Fibroblast of lung (primary cell): ENCODE measurements around the gene FGF4. TPM values are rescaled to one million over a fixed set of nuclear protein-coding genes. Genes with fewer than 3 reads are reported as not detected.

Source experiments
- DNase-seq, 2 donors: peaks; one replicate each; pipeline versions ENCODE4 v3.0.0 to v3.0.0-alpha.2; 2010; ENCODE audit warnings: low read depth in 2 of 2
- H2AFZ ChIP-seq: 2 replicates; pipeline ENCODE4 v1.5.1; 2012; ENCODE audit warnings: low read length, control low read depth, inconsistent platforms
- H3K27ac ChIP-seq: 2 replicates; pipeline ENCODE4 v1.5.1; 2011; ENCODE audit warnings: low read length, control low read depth; ENCODE audit not compliant: insufficient read depth
- H3K27me3 ChIP-seq: 2 replicates; pipeline ENCODE4 v1.5.1; 2011; ENCODE audit warnings: mild to moderate bottlenecking, low read length; ENCODE audit not compliant: control insufficient read depth, insufficient read depth
- H3K36me3 ChIP-seq: 2 replicates; pipeline ENCODE4 v1.5.1; 2011; ENCODE audit warnings: low read length; ENCODE audit not compliant: control insufficient read depth, insufficient read depth
- H3K4me1 ChIP-seq: 2 replicates; pipeline ENCODE4 v1.5.1; 2011; ENCODE audit warnings: low read length; ENCODE audit not compliant: control insufficient read depth, insufficient read depth; ENCODE audit errors: extremely low read depth
- H3K4me2 ChIP-seq: 2 replicates; pipeline ENCODE4 v1.5.1; 2011; ENCODE audit warnings: low read length, control low read depth; ENCODE audit not compliant: insufficient read depth; ENCODE audit errors: extremely low read depth
- H3K4me3 ChIP-seq, 4 experiments: fragments of 200-600 bp in 1 of 4; sonication (generic) in 1 of 4; replicated peaks in 1 of 4; 2 replicates each; pipeline ENCODE4 v1.5.1; 2011 to 2016; ENCODE audit warnings: low read length in 4 of 4, low read depth in 3 of 4, mild to moderate bottlenecking in 3 of 4, control low read depth in 2 of 4, inconsistent platforms in 1 of 4, mixed read lengths in 1 of 4; ENCODE audit not compliant: insufficient read depth in 1 of 4; ENCODE audit errors: control extremely low read depth in 1 of 4
- H3K79me2 ChIP-seq: 2 replicates; pipeline ENCODE4 v1.5.1; 2012; ENCODE audit warnings: mild to moderate bottlenecking, low read length, inconsistent platforms; ENCODE audit not compliant: control insufficient read depth, insufficient read depth
- H3K9ac ChIP-seq: 2 replicates; pipeline ENCODE4 v1.5.1; 2011; ENCODE audit warnings: mild to moderate bottlenecking, low read length, control low read depth; ENCODE audit not compliant: insufficient read depth
- H3K9me3 ChIP-seq: 2 replicates; pipeline ENCODE4 v1.5.1; 2012; ENCODE audit warnings: low read depth, low read length; ENCODE audit not compliant: control insufficient read depth, insufficient read depth
- H4K20me1 ChIP-seq: 2 replicates; pipeline ENCODE4 v1.5.1; 2011; ENCODE audit warnings: low read length; ENCODE audit not compliant: control insufficient read depth, insufficient read depth; ENCODE audit errors: extremely low read depth
- CTCF ChIP-seq, 2 donors: IDR thresholded peaks in 1 of 2; conservative IDR thresholded peaks in 1 of 2; 1 replicate in 1 of 2; 2 replicates in 1 of 2; pipeline ENCODE4 v1.5.1; 2011 to 2012; ENCODE audit warnings: low read length in 2 of 2, control low read depth in 1 of 2, inconsistent platforms in 1 of 2, low read depth in 1 of 2, mild to moderate bottlenecking in 1 of 2
- EZH2 ChIP-seq: IDR thresholded peaks from 2 replicates; pipeline ENCODE4 v1.5.1; 2012; ENCODE audit warnings: low read length, control low read depth, mild to moderate bottlenecking; ENCODE audit errors: missing control alignments
- polyA plus RNA-seq, 2 donors: library from polyadenylated mRNA; depleted of rRNA in 1 of 2; stranded (reverse) in 1 of 2; unstranded in 1 of 2; fragments of >200 nt; gene quantifications; 2 replicates each; pipeline ENCODE4 v1.2.1, GENCODE V29; 2011 to 2012; ENCODE audit warnings: missing spikeins in 1 of 2
- total RNA-seq: library from RNA; depleted of rRNA; stranded (reverse); fragments of >200 nt; gene quantifications from 2 replicates; pipeline ENCODE4 v1.2.1, GENCODE V29; 2014

Gene FGF4
- total and polyA plus RNA-seq, 2 donors (not counting 1 experiment from before 2014, with no cell fraction given): not detected

- DNase-seq: no peak
- Histone ChIP-seq H3K4me3 (no peak overlapping the region), H4K20me1 (no peaks in the 10 kb centered on the region), H3K4me1 (no peaks in the 10 kb centered on the region), H3K79me2 (no peaks in the 10 kb centered on the region), H3K9ac (no peak overlapping the region), H3K9me3 (no peaks in the 10 kb centered on the region), H3K4me2 (no peak overlapping the region), H3K27ac (no peak overlapping the region), H3K36me3 (no peaks in the 10 kb centered on the region), H3K27me3 (peaks cover 2% of the 10 kb centered on the region), H2AFZ (no peak overlapping the region)
- TF ChIP-seq EZH2: no peak
Measured at GRCh38 chr11:69734841-69735240, 40.3 kb downstream of the FGF4 start.

DNA sequence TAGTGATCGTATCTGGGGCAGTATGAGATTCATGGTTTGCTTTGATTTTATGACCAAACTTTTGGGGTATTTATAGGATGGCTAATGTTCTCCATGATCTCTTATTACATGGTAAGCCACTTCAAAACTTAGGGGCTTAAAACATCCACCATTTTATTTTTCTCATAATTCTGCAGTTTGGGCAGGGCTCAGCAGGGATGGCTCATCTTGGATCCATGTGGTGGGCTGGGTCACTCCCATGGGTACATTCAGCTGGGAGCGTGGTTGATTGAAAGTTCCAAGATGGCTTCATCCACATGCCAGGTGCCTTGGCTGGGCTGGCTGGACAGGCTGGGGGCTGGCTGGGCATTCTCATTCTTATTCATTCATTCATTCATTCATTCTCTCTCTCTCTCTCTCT is 40.8 kb downstream of the FGF4 start:
- Histone ChIP-seq H3K9ac (no peak overlapping the region), H2AFZ (no peak overlapping the region), H3K27ac (no peak overlapping the region), H3K9me3 (no peaks in the 10 kb centered on the region), H3K79me2 (no peaks in the 10 kb centered on the region), H3K4me1 (no peaks in the 10 kb centered on the region), H3K27me3 (peaks cover 2% of the 10 kb centered on the region), H3K4me2 (no peak overlapping the region), H3K36me3 (no peaks in the 10 kb centered on the region), H3K4me3 (no peak overlapping the region), H4K20me1 (no peaks in the 10 kb centered on the region)
- no peak for DNase-seq
- no peak for TF ChIP-seq EZH2
- no peak for TF ChIP-seq CTCF (conservative IDR thresholded peaks at IDR 0.05 in 1 of 2, IDR thresholded peaks at IDR 0.05 in 1 of 2; ENCODE audit: low read depth in 1 of 2, low read length in 2 of 2)

GRCh38 chr11:69732910-69733309 is 42.2 kb downstream of the FGF4 start:
- Histone ChIP-seq H3K27ac (no peak overlapping the region), H3K9ac (no peak overlapping the region), H3K27me3 (peaks cover 2% of the 10 kb centered on the region), H3K4me3 (no peak overlapping the region), H3K4me2 (no peak overlapping the region), H3K9me3 (no peaks in the 10 kb centered on the region), H3K79me2 (no peaks in the 10 kb centered on the region), H4K20me1 (no peaks in the 10 kb centered on the region), H2AFZ (no peak overlapping the region), H3K4me1 (no peaks in the 10 kb centered on the region), H3K36me3 (no peaks in the 10 kb centered on the region)
- DNase-seq: no peak
- TF ChIP-seq CTCF (conservative IDR thresholded peaks at IDR 0.05 in 1 of 2, IDR thresholded peaks at IDR 0.05 in 1 of 2; ENCODE audit: low read depth in 1 of 2, low read length in 2 of 2) (no peak), EZH2 (no peak)
